NCI-H2107 treated with DMSO at 0.1 percent for 48 hours (cell line): ENCODE data around the gene SLC35G6.

ENCODE experiments used
- DNase-seq: peaks from one replicate; lab custom pipeline; 2025; ENCODE audit not compliant: unreplicated experiment; lab: John Stamatoyannopoulos, UW

Gene SLC35G6

DNA sequence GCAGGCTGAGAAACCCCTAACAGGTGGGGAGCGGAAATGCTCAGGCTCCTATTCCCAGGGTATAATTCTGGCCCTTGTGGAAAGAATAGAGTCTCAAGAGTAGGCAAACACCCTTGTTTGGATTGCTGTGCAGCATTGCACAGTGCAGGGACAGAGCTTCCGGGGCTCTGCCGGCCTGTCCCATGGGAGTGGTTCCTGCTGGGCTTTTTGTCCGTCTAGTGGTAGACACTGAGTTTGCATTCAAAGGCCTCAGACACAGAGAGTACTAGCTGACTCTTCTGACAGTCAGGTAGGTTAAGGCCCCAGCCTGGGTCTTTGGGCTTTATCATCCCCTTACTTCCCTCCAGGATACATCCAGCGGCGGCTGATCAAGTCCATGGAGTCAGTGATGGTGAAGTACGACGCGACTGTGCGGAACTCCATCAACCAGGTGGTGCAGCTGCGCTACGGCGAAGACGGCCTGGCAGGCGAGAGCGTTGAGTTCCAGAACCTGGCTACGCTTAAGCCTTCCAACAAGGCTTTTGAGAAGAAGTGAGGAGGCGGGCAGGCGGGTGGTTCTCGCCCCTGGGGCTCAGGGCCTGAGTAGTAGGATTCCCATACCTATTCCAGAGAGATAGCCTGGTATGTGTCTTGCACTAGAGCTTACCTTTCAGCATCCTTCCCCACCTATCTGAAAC, 21.1 kb downstream of the SLC35G6 start:
- no peak for DNase-seq

GRCh38 chr17:7502987-7503386, 21.7 kb downstream of the SLC35G6 start:
- DNase-seq: no peak

DNA sequence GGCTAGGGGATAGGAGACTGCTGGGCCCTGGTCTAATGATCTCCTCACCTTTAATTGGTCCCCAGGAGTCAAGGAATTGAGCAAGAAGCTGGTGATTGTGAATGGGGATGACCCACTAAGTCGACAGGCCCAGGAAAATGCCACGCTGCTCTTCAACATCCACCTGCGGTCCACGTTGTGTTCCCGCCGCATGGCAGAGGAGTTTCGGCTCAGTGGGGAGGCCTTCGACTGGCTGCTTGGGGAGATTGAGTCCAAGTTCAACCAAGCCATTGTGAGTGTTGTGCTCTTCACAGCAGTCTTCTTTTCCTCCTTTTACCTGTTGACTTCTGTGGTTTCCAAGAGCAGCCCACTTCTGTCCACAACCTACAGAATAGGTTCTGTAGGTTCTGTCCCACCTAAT, 22.3 kb downstream of the SLC35G6 start:
- DNase-seq: no peak

DNA sequence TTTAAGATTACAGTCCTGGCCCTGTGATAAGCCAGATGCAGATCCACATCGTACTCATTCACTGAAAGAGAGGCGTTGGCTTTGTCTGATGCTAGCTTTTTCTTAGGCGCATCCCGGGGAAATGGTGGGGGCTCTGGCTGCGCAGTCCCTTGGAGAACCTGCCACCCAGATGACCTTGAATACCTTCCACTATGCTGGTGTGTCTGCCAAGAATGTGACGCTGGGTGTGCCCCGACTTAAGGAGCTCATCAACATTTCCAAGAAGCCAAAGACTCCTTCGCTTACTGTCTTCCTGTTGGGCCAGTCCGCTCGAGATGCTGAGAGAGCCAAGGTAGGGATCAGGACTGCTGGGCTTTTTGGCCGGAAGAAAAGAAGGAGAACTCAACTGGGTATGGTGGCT, 26.9 kb downstream of the SLC35G6 start:
- no peak for DNase-seq

DNA sequence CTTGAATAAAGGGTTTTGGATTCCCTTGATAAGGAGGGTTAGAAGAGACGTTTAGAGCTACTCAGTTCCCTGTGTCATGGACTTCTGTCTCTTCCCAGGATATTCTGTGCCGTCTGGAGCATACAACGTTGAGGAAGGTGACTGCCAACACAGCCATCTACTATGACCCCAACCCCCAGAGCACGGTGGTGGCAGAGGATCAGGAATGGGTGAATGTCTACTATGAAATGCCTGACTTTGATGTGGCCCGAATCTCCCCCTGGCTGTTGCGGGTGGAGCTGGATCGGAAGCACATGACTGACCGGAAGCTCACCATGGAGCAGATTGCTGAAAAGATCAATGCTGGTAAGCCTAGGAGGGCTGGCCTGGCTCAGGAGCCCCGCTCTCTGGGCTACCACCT, 27.6 kb downstream of the SLC35G6 start:
- no peak for DNase-seq

DNA sequence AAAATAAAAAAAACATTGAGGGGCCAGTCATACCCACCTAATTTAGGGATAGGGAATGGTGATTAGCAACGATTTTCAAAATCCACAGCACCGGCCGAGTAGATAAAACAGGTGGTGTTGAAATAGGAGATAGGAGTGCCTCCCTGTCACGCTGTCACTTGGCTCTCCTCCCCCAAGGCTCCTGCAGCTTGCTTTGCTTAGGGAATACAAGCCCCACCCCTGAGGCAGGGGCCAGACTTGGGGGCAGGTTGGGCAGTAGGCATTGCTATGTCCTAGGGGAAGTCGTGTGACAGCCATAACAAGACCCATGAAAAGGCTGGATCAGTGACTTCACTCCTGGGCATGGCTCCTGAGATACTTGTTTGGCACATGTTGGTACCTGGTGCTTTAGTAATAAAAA, 28.7 kb downstream of the SLC35G6 start:
- no peak for DNase-seq

GRCh38 chr17:7511108-7511507, 29.9 kb downstream of the SLC35G6 start:
- no peak for DNase-seq

GRCh38 chr17:7512105-7512504, 30.9 kb downstream of the SLC35G6 start:
- DNase-seq: no peak

GRCh38 chr17:7512824-7513540, 31.7 kb downstream of the SLC35G6 start:
- DNase-seq: no peak

- DNase-seq: no peak
These were observed 32.7 kb downstream of the SLC35G6 start for GRCh38 chr17:7513850-7514419.

- DNase-seq: no peak
These were observed 34.8 kb downstream of the SLC35G6 start for GRCh38 chr17:7515911-7516610.

GRCh38 chr17:7523033-7523432, 41.8 kb downstream of the SLC35G6 start:
- no peak for DNase-seq

DNA sequence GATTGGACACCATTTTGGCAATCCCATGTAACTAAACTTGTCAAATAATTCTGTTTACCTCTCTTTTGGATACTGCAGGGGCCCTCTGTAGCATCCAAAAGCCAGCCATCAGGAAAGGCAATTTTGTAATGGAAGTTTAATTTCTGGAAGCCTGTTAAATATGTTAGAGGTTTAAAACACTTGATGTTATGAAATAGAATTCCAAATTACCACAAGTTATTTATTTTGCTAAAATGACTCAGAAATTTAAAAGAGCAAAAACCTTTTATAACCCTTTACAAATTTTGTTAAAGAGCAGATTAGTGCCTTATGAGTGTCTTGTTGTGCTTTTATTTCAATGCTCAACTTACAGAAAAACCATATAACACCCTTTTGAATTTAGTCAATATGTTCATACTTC, 47.6 kb downstream of the SLC35G6 start:
- DNase-seq: no peak

DNA sequence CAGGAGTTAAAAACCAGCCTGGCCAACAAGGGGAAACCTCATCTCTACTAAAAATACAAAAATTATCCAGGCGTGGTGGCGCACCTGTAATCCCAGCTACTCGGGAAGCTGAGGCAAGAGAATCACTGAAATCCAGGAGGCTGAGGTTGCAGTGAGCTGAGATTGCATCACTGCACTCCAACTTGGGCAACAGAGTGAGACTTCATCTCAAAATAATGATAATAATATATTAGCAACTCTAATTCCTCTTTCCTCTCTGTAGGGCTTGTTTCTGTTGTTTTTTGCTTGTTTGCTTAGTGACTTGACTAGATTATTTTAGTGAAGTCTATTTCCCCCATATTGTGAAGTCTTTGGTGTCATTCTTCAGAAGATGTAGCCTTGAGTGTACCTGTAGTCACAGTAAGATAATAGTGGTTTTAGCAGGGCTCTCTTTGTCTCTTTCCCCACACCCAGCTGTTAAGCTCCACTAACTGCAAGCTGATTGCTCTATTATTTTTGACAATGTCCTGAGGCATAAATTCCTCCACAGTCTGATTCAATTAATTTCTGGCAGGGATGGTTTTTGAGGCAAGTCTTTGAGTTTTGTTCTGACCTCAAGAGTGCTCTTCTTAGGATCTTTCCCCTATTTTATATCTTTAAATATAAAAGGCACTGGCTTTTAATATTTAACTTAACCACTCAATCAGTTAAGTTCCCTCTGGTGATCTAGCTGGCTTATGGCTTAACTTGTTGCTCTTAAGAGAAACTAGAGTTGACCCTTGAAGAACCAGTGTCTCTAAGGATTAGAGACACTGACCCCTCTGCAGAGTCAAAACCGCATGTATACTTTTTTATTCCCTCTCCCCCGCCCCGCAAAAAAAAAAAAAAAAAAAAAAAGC, 49.0 kb downstream of the SLC35G6 start:
- DNase-seq: no peak
